Spleen (tissue), 7 donors: Measurements from ENCODE around the gene UNC13A.

ENCODE experiments used
- CTCF ChIP-seq, 11 experiments: fragments of 200-600 bp in 7 of 11; fragments of 450-650 bp in 4 of 11; sonication (generic) in 4 of 11; IDR thresholded peaks in 8 of 11; conservative IDR thresholded peaks in 3 of 11; 1 replicate in 7 of 11; 2 replicates in 4 of 11; pipeline versions ENCODE4 v1.4.0 to v1.8.0; 2016 to 2021; ENCODE audit warnings: antibody characterized with exemption in 11 of 11, inconsistent platforms in 4 of 11, mild to moderate bottlenecking in 1 of 11
- POLR2A ChIP-seq, 3 donors: fragments of 450-650 bp; IDR thresholded peaks; one replicate each; pipeline ENCODE4 v1.5.1; 2017; ENCODE audit warnings: antibody characterized with exemption in 3 of 3, mild to moderate bottlenecking in 1 of 3
- POLR2AphosphoS5 ChIP-seq, 3 donors: sonication (generic); formaldehyde crosslinking; IDR thresholded peaks; one replicate each; pipeline ENCODE4 v1.5.1; 2017; ENCODE audit warnings: antibody characterized with exemption in 3 of 3
- donor health status: DM: no; HTN: no; CAD: no; lungs with moderate emphysema.
- donor health status: DM: no; HTN: no; CAD: no.
- donor health status: DM: no; HTN: no; CAD: no.

GRCh38 chr19:17601683-17602082 lies 86.5 kb downstream of the UNC13A start:
- TF ChIP-seq POLR2A (IDR thresholded peaks at IDR 0.05) (no peak), CTCF (IDR thresholded peaks at IDR 0.05 in 8 of 11, conservative IDR thresholded peaks at IDR 0.05 in 3 of 11) (no peak), POLR2AphosphoS5 (IDR thresholded peaks at IDR 0.05) (no peak)
